Uterus (tissue), 2 donors: Measurements from ENCODE around the gene GHRL.

Experiments used
- POLR2A ChIP-seq, 2 donors: fragments of 450-650 bp; IDR thresholded peaks; one replicate each; pipeline ENCODE4 v1.6.1; 2016; ENCODE audit warnings: antibody characterized with exemption in 2 of 2, mild to moderate bottlenecking in 1 of 2, moderate library complexity in 1 of 2
- TF ChIP-seq, protein P1 (sequence below), 4 experiments: fragments of 200-600 bp in 2 of 4; fragments of 450-650 bp in 2 of 4; sonication (generic) in 2 of 4; IDR thresholded peaks; one replicate each; pipeline ENCODE4 v1.5.1; 2016 to 2019; ENCODE audit warnings: antibody characterized with exemption in 4 of 4, mild to moderate bottlenecking in 2 of 4, moderate library complexity in 1 of 4

GRCh38 chr3:10337323-10338163 is 44.8 kb upstream of the GHRL start:
- TF ChIP-seq, protein P1, sequence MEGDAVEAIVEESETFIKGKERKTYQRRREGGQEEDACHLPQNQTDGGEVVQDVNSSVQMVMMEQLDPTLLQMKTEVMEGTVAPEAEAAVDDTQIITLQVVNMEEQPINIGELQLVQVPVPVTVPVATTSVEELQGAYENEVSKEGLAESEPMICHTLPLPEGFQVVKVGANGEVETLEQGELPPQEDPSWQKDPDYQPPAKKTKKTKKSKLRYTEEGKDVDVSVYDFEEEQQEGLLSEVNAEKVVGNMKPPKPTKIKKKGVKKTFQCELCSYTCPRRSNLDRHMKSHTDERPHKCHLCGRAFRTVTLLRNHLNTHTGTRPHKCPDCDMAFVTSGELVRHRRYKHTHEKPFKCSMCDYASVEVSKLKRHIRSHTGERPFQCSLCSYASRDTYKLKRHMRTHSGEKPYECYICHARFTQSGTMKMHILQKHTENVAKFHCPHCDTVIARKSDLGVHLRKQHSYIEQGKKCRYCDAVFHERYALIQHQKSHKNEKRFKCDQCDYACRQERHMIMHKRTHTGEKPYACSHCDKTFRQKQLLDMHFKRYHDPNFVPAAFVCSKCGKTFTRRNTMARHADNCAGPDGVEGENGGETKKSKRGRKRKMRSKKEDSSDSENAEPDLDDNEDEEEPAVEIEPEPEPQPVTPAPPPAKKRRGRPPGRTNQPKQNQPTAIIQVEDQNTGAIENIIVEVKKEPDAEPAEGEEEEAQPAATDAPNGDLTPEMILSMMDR (IDR thresholded peaks at IDR 0.05): no peak
- no peak for TF ChIP-seq POLR2A (IDR thresholded peaks at IDR 0.05)
